Amygdala (tissue), 56 donors: ENCODE data around the gene SMAD3.
A peak's percentile ranks its signal among the peaks of the same experiment; 100 is the strongest.
"Not testable (repeated sequence)": the region's sequence is repeated elsewhere in the genome, so short reads cannot be mapped to it uniquely, and the experiment has no call there.

Experiments used
- DNase-seq, 56 donors: peaks; one replicate each; lab custom pipeline; 2025; lab: John Stamatoyannopoulos, UW

SMAD3 gene

GRCh38 chr15:67153044-67153443, 87.6 kb downstream of the SMAD3 start:
- not testable (repeated sequence) for DNase-seq

DNA sequence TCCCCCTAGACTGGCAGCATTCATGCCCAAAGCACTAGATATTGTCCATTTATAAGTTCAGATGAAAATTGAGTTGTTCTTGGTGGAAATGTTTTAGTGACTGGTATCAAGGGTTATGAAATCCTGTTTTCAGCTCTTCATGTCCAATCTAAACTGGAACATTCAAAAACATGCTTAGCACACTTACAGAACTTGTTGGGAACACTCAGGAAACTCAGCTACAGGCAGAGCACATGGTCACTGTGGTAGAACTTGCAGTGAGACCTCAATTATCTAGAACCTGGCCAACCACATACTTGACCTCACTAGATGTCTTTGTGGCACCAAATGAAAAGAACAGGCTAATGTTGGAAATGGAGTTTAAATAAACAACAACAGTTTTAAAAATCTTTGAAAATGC, 88.8 kb downstream of the SMAD3 start:
- no peak for DNase-seq

DNA sequence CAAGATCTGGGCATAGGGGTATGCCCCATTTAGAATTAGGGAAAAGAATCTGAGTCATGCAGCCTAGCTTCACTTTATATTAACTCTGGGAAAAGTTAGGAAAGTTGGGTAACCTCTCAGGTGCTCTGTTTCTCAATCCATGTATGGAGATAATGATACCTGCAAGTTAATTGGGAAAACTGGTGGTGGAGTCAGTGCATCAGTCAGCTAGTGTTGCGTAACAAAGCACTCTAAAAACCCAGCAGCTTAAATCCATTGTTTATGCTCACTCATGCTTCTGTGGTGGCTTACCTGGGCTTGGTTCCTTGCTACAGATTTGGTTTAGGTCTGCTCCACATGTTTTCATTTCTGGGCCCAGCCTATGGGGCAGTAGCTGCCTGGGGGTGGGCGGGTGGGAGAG, 91.0 kb downstream of the SMAD3 start:
- no peak for DNase-seq

DNA sequence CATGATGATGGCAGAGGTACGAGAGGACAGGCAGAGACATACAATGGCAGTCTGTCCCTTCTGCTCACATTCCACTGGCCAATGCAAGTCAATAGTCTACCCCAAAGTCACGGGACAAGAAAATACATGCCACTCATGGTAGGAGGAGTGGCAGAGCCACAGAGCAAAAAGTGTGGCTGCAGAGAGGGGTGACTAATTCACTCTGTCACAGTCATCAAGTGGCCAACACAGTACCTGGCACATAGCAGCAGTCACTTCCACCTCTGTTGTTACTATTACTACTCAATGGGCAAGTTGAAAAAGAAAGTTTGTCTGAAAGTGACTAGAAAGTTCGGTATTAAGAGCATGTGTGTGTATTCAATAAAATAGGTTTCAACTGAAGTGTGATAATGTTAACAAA, 91.4 kb downstream of the SMAD3 start:
- no peak for DNase-seq

DNA sequence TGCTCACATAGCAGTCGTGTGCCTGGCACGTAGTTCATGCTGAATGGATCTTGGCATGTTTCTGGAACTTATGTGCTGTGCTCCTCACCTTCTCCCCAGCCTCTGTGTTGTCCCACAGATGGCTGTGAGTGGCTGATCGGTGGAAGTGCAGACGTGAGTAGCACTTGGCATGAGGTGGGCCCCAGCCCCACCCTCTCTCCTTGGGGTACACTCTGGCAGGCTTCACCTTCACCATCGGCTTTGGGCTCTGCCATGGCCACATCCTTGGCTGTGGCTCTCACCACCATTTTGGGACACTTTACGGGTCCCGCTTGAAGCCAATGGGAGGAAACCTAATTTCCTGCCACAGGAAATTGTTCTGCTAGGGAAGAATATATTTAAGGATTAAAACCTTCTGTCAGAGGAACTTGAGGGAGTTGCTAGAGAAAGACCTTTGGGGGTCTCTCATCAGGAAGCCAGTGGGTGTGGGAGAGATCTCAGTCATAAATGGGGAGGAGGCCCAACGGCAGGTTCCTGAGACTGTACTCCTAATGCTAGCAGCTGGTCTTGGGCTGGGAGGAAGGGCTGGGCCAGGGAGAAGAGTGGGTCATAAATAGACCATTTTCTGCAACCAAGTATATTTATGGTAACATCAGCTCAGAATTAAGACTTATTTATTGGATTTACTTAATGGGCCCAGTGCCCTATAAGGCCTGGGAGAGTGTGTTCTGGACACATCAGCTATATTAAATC, 92.3 kb downstream of the SMAD3 start:
- DNase-seq, result no peak

DNA sequence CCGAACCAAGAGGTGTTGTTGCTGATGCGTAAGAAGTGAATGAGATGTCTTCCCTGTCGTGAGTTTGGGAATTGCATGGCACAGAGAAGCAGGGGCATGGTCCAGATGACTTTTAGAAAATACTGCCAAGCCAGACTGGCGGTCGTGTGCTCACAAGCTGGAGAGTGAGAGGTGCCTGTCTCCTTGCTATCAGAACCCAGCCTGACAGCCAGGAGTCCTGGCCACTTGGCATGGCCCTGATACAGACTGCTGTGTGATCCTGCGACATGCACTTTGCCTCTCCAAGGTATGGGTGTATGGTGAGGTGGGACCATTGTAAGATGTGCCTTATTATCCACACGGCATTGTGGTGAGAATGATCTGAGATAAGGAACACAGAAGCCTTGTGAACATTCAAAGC, 93.0 kb downstream of the SMAD3 start:
- no peak for DNase-seq

- DNase-seq, result no peak
Observed at GRCh38 chr15:67161412-67161811, 96.0 kb downstream of the SMAD3 start.

GRCh38 chr15:67161881-67162280, 96.5 kb downstream of the SMAD3 start:
- DNase-seq, result no peak

DNA sequence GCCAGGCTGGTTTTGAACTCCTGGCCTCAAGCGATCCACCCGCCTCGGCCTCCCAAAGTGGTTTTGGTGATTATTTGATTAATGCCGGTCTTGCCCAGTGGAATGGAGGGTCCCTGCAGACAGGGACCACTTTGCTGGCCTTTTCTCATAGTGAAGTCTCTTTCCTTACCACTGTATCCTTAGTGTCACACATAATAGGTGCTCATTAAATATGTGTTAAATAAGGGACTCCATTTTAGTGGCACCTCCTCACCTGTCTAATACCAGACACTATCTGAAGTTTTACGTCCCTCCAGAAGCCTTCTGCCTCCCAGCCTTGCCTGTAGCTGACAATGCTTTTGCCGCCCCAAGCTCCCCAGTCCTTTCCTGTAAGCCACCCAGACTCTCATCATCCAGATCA, 97.8 kb downstream of the SMAD3 start:
- no peak for DNase-seq

GRCh38 chr15:67164401-67164791, 99.0 kb downstream of the SMAD3 start:
- no peak for DNase-seq

DNA sequence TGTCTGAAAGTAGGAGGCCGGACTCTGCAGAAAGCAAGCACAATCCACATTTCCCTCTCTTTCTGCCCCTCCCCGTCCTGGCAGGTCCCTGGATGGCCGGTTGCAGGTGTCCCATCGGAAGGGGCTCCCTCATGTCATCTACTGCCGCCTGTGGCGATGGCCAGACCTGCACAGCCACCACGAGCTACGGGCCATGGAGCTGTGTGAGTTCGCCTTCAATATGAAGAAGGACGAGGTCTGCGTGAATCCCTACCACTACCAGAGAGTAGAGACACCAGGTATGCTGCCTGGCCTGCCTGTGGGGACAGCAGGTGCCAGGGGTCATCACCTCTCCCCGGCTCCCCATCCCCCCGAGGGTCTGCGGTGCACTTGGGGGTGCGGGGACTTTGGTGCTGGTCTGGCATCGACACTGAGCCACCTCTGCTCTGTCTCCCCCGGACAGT, 99.4 kb downstream of the SMAD3 start:
- DNase-seq, result no peak

- DNase-seq, result peak in 7 of 56 donors; percentile 22 to 58 (median 25)
Observed at GRCh38 chr15:67165254-67166253, 100.2 kb downstream of the SMAD3 start.

- DNase-seq, result no peak
Observed at GRCh38 chr15:67166280-67167009, 101.0 kb downstream of the SMAD3 start.

GRCh38 chr15:67167091-67167490, 101.7 kb downstream of the SMAD3 start:
- no peak for DNase-seq

GRCh38 chr15:67168694-67169093, 103.3 kb downstream of the SMAD3 start:
- no peak for DNase-seq

- no peak for DNase-seq
Observed at GRCh38 chr15:67170143-67170925, 104.9 kb downstream of the SMAD3 start.

DNA sequence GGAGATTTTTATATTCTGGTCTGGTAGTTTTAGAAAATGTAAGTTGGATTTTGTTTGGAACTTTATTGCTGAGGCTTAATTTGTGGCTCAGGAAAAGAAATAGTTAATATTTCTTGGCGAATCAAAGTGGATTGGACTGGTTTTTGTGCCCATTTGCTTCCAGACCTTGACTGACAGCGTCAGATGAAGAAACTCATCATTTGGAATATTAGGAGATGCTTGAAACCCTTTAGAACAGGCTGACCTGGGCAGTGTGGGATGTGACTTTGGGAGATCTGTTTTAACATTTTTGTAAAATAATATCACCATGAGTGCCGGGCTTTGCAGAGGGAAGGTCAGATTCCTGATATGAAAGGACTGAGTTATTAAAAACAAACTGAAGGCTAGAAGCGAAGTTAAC, 106.1 kb downstream of the SMAD3 start:
- no peak for DNase-seq

- no peak for DNase-seq
Observed at GRCh38 chr15:67172172-67172571, 106.8 kb downstream of the SMAD3 start.

GRCh38 chr15:67173005-67173404, 107.6 kb downstream of the SMAD3 start:
- DNase-seq, result no peak

DNA sequence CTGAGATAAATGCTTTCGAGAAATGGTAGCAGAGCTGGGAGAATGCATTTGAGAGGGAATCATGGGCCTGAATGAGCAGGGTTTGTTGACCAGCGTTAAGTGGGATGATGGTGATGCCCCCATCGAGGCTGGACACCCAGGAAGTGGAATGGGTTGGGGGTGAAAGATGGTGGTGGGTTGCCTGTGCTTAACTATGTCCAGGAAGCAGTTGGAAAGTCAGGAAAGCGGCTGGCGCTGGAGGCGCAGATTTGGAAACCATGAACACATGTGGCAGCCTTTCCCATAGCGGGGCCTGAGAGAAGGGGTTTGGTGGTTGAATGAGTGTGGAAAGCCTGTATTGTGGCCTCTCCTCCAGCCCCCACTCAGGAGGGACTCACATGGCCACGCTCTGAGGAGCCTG, 108.4 kb downstream of the SMAD3 start:
- no peak for DNase-seq
